ENCODE results near the gene EFCAB11. TPM values are rescaled to one million over a fixed set of nuclear protein-coding genes. Genes with fewer than 3 reads are reported as not detected.

EFCAB11 gene
- total RNA-seq, 4 donors from 2014 or later, result 4.1 to 21.0 (median 5.6) TPM; not detected in 1

GRCh38 chr14:89870316-89870715, 84.2 kb downstream of the EFCAB11 start:
- intact Hi-C loops (cut with DNase I; ENCODE audit: low total_unique reads), result no loop called here
- no peaks in the 10 kb centered on the region for H3K9me3 ChIP-seq
- no peak for DNase-seq
- no peak overlapping the region for H3K4me3 ChIP-seq
- H3K27me3 ChIP-seq, result no peaks in the 10 kb centered on the region
- H3K27ac ChIP-seq, result no peak overlapping the region
- TF ChIP-seq POLR2A (IDR thresholded peaks at IDR 0.05) (no peak), CTCF (IDR thresholded peaks at IDR 0.05) (no peak)
- H3K36me3 ChIP-seq, result no peaks in the 10 kb centered on the region
- H3K4me1 ChIP-seq, result no peaks in the 10 kb centered on the region

DNA sequence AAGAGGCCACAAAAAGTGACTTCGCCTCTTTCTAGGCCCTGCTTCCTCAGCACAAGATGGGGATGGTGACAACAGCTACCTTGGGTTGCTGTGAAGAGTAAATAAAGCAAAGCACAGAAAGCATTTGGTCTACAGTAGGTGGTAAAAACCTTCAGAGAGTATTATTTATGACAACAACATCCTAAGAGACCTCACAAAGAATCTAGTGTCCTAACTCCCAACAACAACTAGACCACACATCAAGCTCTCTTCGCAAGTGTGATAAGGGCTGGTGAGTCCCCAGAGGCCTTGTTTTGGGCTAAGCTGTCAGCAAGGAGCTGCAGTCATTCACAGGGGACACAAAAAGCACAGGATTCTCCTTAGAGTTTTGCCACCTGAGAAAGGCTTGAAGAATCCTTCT, 84.9 kb downstream of the EFCAB11 start:
- H3K27ac ChIP-seq, result no peak overlapping the region
- DNase-seq, result no peak
- no peaks in the 10 kb centered on the region for H3K27me3 ChIP-seq
- no peaks in the 10 kb centered on the region for H3K4me1 ChIP-seq
- H3K36me3 ChIP-seq, result no peaks in the 10 kb centered on the region
- TF ChIP-seq CTCF (IDR thresholded peaks at IDR 0.05) (no peak), POLR2A (IDR thresholded peaks at IDR 0.05) (no peak)
- no peak overlapping the region for H3K4me3 ChIP-seq
- no peaks in the 10 kb centered on the region for H3K9me3 ChIP-seq
- intact Hi-C loops (cut with DNase I; ENCODE audit: low total_unique reads), result no loop called here

DNA sequence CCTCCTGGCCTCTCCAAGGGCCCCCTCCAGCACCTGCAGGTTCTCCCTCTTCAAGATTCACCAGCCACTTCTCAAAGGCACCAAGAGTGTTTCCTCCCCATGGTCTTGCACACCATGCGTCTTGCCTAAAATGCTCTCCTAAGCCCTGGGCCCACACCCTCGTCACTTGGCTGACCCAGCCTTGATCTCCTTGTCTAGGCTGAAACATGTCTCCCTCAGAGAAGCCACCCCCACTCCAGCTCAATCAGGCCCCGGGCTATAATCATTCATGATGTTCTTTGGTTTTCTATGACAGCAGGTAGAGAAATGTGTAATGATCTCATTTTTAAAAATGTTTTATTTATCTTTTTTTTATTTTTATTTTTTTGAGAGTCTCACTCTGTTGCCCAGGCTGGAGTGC, 88.1 kb downstream of the EFCAB11 start:
- intact Hi-C loops (cut with DNase I; ENCODE audit: low total_unique reads), result no loop called here
- DNase-seq, result no peak
- Histone ChIP-seq H3K27me3 (no peaks in the 10 kb centered on the region), H3K27ac (no peak overlapping the region), H3K9me3 (no peaks in the 10 kb centered on the region), H3K4me3 (no peak overlapping the region), H3K36me3 (no peaks in the 10 kb centered on the region), H3K4me1 (no peaks in the 10 kb centered on the region)
- TF ChIP-seq POLR2A (IDR thresholded peaks at IDR 0.05) (no peak), CTCF (IDR thresholded peaks at IDR 0.05) (no peak)

GRCh38 chr14:89865153-89865552, 89.4 kb downstream of the EFCAB11 start:
- H3K27ac ChIP-seq, result no peak overlapping the region
- H3K4me3 ChIP-seq, result no peak overlapping the region
- H3K27me3 ChIP-seq, result no peaks in the 10 kb centered on the region
- H3K4me1 ChIP-seq, result no peaks in the 10 kb centered on the region
- intact Hi-C loops (cut with DNase I; ENCODE audit: low total_unique reads), result no loop called here
- no peak for TF ChIP-seq POLR2A (IDR thresholded peaks at IDR 0.05)
- TF ChIP-seq CTCF (IDR thresholded peaks at IDR 0.05), result no peak
- H3K9me3 ChIP-seq, result no peaks in the 10 kb centered on the region
- no peaks in the 10 kb centered on the region for H3K36me3 ChIP-seq
- DNase-seq, result no peak

- no peaks in the 10 kb centered on the region for H3K36me3 ChIP-seq
- intact Hi-C loops (cut with DNase I; ENCODE audit: low total_unique reads), result no loop called here
- TF ChIP-seq CTCF (IDR thresholded peaks at IDR 0.05) (no peak), POLR2A (IDR thresholded peaks at IDR 0.05) (no peak)
- no peaks in the 10 kb centered on the region for H3K4me1 ChIP-seq
- H3K27me3 ChIP-seq, result no peaks in the 10 kb centered on the region
- DNase-seq, result no peak
- no peak overlapping the region for H3K4me3 ChIP-seq
- H3K9me3 ChIP-seq, result no peaks in the 10 kb centered on the region
- no peak overlapping the region for H3K27ac ChIP-seq
Observed at GRCh38 chr14:89862856-89863255, 91.7 kb downstream of the EFCAB11 start.
